AG08395 (cell line): ENCODE data around the gene TBATA.

Experiments used
- DNase-seq: peaks from one replicate; pipeline ENCODE4 v3.0.0; 2012; ENCODE audit warnings: mixed read lengths, low spot score

Gene TBATA, protein sequence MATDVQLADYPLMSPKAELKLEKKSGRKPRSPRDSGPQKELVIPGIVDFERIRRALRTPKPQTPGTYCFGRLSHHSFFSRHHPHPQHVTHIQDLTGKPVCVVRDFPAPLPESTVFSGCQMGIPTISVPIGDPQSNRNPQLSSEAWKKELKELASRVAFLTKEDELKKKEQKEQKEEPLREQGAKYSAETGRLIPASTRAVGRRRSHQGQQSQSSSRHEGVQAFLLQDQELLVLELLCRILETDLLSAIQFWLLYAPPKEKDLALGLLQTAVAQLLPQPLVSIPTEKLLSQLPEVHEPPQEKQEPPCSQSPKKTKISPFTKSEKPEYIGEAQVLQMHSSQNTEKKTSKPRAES

DNA sequence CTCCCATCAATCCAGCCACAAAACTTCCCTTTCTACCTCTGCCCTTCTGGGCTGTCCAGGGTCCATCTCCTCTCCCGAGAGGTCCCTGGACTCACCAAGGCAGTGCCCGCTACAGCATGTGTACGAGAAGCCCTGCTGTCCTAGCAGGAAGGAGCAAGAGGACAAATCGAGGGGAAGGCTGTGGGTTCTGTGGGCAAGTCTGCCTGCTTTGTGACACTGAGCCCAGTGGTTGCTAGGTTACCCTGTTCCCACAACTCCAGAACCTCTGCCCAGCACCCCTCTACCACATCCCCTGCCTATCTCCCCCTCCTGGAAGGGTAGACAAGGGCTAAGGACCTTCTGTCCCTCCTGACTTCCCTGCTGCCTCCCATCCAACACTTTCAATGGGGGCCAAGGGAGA, at the start of gene TBATA:
Gene TBATA (minus strand): TSS at position 188 of the 400 bp plus-strand sequence. CDS start 1,998 bp downstream, outside the sequence.
- no peak for DNase-seq

DNA sequence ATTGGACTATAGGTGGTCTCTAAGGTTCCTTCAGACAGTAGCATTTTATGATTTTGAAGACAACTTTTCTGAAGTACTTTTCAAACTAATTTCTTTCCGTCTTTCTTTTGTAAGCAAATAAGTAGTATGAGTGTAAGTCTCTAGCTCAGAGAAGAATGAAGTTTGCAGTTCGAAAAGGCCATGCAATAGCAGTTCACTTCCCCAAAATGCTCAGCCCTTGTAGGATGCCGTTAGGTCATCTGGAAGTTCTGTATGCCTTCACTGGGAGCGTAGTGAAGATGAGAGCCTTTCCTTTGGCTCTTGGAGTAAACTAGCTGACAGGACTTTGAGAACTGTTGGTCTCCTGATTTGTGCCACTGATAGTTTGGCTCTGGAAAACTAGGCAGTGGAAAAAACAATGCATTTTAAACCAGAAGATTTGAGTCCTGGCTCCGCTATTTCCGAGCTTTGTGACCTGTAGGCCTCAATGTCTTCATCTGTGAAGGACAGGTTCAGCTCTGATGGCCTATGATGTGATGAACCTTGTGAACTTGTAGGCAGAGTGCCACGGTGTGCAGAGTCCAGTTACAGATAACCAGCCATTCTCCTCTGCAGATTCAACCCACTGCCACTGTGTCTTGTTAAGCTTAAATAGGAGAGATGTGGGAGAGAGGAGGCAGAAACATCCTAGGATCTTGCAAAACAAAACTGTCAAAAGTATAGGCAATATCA, 49.4 kb upstream of the TBATA start:
- no peak for DNase-seq

DNA sequence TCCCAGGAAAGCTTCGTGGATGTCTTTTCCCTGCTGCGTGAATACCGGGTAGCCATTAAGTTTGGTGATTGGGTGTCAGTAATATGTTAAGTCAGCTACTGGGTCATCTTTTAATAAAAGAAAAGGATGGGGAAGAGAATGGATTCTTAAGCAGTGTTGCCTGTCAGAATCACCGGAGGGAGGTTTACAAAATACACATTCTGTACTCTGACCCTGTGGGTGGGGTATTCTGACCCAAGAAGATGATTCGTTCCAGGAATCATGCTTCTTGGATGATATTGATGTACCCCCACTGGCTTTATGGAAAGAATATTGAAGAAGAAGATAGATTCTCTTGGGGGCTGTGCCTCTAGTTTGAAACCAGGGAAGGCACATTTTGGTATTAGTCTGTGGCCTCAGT, 48.8 kb upstream of the TBATA start:
- DNase-seq: no peak

DNA sequence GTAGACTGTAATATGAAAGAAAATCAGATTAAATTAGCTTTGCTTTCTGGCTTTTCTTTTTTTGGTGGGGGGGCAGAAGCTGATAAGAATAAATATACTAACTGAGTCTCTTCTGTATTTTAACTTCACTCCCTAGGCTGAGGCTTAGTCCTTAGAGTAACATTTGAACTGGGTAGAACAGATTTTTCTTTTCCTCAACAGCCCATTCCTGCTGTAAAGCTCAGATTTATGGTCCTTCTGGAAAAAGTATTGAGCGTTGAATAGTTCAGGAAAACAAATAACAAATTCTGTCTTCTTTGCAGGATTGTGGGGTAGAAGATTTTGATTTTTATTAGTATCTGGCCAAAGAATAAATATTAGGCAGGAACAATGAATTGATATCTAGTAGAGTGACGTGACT, 48.4 kb upstream of the TBATA start:
- DNase-seq: no peak

DNA sequence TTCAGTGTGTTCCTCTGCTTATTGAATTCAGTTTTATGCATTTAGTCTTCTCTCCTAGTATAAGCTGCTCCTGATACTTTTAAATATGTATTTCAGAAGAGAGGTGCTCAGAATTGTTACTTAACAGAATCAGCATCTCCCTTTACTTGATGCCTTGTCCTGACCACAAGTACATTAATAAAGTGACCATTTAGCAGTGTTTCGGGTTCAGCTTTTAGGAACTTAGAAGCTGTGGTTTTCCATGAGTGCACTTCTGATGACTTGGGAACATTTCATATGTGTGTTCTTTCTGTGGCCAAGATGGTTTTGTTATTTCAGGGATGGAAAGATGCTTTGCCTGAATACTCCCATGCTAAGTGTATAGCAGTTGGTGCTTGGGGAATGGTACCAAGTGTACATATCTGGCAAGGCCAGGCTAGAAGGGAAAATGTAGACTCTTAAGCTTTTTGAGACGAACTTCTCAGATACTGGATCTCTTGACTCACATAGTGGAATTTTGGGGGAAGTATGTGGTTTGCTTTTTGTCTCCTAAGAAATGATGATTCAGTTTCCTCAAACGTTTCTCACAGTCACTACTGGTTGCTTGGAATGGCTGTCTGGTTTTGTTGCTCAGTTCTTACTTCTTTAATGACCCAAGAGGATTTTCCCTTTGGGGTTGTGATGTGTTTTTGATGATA, 47.8 kb upstream of the TBATA start:
- DNase-seq: peak; percentile 86

DNA sequence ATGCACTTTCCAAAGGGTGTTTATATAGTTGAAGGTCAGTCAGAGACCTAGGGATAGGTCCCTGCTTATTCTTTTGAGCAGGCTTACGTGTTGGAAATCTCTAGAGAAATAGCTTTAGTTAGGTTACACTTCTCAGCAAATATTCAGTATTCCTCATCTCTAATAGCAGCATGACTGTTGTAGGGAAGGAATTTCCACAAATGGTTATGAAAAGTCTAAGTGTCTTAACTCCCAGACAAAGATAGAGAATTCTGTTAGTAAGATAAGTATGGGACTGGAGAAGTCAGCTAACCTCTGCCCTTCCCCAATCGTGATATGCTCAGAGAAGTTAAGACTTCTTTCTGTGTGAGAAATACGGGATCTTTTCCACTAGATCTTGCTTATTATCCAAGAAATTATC, 47.0 kb upstream of the TBATA start:
- DNase-seq: no peak

DNA sequence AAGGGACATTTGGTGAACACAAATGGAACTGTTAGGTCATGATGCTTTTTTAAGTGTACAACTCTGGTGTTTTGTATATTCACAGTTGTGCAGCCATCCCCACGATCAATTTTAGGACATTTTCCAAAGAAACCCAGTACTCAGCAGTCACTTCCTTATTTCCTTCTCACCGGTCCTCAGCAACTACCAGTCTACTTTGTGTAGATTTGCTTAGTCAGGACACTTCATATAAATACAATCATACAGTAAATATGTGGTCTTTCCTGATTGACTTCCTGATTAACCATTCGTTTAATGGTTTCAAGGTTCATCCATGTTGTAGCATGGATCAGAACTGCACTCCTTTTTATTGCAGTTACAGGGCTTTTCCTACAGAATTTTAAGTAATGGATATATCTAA, 45.0 kb upstream of the TBATA start:
- no peak for DNase-seq

DNA sequence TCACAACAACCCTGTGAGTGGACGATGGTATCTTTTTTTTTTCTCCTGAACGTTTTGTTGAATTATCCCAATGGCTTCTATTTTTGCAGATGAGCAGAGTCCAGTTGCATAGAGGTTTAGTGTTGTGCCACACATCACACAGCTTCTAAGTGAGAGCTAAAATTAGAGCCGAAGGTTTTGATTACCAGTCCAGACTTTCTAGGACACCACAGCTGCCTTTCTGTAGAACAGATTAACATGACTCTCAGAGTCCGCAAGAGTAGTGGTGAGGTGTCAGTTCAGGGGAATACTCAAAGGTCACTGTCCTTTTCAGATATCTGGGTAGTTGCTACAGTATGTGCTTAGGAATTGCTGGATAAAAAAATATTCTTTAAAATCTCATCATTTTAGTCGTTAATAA, 44.4 kb upstream of the TBATA start:
- DNase-seq: no peak

DNA sequence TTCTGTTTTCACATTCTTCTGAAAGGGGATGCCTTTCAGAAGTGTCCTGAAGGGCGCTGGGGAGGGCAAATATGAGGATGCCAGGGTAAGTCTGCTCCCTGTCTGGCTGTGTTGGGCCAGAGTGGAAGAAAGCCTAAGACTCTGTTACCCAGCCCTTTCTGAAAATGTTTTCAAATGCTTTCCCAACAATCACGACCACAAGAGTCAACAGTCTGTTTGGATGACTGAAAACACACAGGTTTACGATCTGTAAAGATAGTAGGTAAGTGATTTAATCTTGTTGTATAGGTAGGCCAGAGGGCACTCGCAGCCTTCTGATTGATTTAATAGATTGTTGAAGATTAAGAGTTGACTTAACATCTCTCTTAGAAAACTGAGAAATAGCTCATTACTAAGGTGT, 43.7 kb upstream of the TBATA start:
- DNase-seq: no peak

DNA sequence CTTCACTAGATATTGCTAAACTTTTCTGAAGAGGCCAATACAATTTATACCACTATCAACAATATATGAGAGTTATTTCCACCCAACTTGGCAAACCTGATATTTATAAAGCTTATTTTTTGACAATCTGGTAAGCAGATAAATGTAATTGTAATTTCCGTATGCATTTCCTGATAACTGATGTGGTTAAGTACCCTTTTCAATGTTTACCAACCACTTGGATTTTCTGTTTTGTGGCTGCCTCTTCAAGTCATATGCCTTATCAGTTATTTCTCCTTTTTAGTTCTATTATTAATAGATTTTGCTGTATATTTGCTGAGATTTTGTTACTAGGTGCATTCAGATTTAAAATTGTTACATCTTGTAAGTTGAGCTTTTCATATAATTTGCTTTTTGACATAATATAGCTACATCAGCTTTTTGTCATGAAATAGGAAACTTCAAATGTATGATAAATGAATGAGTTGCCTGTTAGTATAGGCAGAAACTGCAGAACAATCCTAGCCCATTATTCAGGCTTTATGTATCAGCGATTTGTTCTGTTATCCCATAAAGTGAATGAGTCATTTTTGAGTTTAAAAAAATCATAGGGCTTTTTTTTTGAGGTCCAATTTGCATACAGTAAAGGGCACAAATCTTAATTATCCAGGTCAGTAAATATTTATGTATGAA, 42.0 kb upstream of the TBATA start:
- DNase-seq: no peak

DNA sequence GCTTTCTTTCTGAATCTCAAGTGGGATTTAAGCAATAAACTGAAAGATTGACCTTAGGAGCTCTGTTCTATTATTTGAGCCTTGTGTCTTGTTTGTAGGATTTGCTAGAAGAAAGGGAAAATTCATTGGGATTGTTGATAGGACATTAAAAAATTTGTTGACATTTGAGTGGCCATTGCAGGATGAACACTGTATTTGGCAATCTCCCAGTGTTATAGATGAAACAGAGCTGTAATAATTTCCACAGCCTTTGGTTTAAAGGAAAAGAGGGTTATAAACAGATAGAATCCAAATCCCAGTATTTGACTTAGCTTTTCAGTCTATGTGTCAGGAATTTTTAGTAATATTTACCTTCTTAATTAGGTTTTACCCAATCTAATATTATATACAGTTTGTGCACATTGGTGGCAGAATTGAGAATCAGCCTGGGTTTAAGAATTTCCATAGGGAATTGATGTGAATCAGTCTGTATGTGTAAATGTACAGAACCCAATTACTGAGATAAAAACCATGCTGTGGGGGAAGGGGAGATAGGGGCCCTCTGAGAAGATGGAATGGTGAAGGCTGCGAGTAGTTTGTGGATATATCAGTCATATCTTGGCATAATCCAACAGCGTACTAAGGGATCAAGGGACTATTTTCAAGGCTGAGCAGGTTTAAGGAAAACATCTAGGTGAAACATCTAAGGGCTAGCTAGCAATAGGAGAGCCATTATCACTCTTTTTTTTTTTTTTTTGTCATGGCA, 37.1 kb upstream of the TBATA start:
- DNase-seq: no peak

DNA sequence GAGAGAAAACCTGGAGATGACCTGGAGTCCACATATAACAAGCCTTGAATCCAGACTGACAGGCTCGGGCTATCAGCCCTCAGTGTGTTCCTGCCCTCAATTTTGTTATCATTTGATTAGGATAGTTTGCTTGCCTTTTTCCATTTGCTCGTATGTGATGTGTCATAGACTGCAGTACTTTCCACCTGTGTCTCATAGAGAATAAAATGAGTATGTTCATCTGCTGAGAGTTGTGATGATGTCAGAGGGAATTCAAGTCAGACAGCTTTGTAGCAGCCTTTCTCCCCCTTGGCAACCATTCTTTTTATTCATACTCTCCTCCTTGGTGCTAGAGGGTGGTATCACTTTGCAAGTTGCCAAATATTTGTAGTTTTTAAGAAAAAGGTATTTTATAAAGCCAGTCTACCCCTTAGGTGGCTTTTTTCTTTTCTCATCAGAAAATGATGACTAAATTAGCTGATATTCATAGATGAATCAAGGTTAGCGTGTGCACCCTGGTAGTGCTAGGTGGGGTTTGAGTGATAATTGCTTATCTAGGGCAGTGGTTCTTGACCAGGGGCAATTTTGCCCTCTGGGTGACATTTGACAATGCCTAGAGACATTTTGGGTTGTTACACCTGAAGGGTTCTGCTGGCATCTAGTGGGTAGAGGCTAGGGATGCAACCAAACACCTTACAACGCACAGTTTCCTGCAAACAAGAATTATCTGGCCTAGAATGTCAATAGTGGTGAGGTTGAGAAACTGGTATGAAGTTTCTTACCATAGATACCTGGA, 36.0 kb upstream of the TBATA start:
- DNase-seq: no peak

DNA sequence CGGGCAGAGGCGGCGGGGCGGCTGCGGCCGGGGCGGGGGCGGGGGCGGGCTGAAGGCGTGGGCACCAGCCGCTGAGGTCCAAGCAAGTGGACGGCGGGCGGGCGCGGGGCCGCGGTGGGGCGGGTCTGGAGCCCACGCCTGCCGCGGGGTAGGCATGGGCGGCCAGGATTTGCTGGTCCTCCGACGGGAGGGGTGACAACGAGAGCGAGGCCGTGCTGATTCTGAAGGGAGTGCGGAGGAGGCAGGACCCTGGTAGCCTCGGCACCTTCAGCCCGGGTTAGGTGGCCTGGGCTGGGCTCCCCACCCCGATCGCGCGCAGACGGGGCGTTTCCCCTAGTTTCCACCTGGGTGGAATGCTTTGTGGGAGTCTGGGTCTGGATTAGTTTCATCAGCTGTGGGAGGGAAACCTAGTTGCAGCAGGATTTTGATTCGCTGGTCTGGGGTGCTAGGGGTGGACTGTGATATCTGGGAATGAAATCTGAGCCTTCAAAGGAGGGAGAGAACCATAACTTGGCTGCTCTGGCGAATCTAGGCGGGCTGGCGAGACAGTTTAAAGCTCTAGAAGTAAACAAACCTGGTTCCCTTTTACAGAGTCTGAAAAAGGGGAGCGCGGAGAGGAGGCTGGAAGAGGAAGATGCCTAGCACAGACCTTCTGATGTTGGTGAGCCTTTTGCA, 31.2 kb upstream of the TBATA start:
- DNase-seq: peak; percentile 93

DNA sequence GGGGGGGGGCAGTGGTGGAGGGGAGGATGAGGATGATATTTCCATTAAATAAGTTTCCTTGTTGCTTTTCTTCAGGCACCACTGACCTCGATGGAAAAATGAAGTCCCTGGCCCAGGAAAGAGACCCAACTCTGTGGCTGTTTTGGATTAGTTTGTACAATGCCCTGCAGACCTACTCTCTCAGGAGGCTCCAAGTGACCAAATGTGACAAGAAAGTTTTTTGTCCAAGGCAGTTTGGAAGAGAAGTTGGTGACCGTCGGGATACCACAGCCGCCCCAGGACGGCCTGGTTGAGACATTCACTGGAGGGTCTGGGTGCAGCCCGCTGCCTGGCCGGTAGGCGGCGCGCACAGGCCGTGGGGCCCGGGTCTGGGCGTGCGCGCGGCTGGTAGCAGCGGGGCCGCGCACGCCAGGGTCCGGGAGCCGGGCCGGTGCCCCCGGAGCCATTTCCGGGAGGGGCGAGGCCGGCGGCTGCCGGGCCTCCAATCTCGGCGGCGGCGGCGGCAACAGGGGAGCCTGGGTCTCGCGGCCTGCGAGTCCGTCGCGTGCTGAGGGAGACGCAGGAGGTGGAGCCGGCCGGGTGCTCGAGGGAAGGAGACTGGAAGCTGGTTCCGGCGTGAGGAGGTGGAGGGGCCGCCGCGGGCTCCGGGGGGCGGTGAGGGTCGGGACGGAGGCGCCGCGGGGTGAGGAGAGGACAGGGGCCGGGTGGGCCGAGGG, 30.5 kb upstream of the TBATA start, which contains the start of gene SGPL1:
Gene SGPL1 (plus strand): TSS at position 445 of the 716 bp plus-strand sequence. CDS start 906 bp downstream, outside the sequence.
- peak; percentile 97 for DNase-seq

DNA sequence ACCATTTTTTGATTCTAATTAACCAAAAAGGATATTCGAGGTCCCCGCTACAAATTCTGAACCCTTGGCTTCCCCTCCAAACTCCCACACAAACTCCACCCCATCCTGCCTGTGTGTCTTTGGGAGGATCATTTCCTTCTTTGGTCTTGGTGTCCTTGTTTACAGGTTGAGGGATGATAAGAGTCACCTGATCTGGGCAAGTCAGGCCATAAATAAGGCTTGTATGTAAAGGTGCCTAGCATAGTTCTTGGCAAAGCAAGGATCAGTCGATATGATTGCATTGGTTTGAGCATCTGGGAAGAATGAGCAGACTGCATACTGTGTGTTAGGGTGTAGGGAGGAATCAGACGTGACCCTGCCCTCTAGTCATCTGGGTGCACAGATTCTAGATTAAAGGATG, 28.9 kb upstream of the TBATA start:
- no peak for DNase-seq

DNA sequence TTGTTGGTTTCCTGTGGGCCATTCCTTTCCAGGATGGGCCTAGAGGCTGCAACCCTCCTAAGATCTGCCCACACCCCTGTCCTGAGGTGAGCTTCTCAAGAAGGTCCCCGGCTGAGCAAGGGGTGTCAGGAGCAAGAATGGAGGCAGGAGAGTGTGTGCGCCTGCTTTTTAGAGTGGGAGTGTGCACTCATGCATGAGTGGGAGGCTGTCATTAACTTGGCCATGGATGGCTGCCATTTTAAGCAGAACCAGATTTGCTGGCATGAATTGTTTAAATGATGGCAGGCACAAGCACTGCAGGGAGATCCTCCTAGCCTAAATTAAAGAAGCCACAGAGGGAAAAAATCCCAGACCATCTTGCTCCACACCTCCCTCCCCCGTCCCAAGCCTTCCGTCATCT, 27.6 kb upstream of the TBATA start:
- no peak for DNase-seq

DNA sequence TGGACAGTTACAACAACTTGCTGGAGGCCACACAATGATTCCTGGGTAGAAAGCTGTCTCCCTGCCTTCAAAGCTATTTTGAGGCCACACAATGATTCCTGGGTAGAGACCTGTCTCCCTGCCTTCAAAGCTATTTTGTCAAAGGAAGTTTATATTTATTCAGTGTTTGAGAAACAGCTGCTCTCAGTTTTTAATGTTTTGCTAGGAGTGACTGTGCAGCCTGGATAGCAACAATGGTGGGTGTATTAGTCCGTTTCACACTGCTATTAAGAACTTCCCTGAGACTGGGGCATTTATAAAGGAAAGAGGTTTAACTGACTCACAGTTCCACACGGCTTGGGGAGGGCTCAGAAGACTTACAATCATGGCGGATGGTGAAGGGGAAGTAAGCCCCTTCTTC, 26.7 kb upstream of the TBATA start:
- no peak for DNase-seq

DNA sequence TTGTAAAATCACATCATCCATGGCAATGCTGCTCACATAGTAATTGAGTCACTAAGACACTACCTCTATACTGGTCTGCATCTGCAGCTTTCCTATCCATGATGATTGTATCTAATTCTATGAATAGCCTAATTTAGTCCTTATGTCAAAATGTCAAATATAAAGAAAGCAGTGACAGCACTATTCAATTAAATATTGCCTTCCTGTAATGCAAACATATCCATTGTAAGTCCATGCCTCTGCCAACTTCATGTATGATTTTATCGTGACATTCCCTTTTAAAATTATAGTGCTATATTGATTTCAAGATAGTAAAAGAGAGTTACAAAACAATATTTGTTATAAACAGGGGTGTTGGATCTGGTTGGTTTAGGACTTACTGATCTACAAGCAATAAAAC, 25.8 kb upstream of the TBATA start:
- DNase-seq: no peak

DNA sequence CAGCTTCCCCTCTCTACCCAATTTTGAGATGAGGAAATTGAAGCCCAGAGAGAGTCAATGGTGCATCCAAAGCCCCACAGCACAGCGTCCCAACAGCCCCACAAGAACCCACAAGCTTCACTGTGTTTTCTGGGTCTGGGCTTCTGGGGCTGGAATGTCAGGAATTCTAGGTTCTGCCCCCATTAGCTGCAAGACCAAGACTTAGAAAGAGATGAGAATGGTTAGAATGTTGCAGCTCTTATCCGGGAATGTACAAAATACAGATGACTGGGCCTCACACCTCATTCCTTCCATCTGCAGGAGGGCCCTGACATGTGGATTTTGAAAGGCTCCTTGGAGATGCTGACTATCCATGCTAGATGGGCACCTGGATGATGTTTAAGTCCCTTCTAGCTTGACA, 24.5 kb upstream of the TBATA start:
- DNase-seq: no peak
